T-helper 17 cell (primary cell): Measurements from ENCODE around the gene MYL9. TPM values are rescaled to one million over a fixed set of nuclear protein-coding genes. Genes with fewer than 3 reads are reported as not detected.

Source experiments
- ATAC-seq: fragments of 150-1000 bp; cut with Tn5 transposase; 2 replicates; pipeline ENCODE4 v1.10.0; 2021; ENCODE audit warnings: mild to moderate bottlenecking, moderate library complexity
- DNase-seq, 3 donors: peaks; one replicate each; pipeline versions ENCODE4 v3.0.0 to v3.0.0-alpha.2; 2020 to 2021
- H3K9me3 ChIP-seq: one replicate; pipeline ENCODE4 v1.7.0; 2013; ENCODE audit warnings: low read length, mild to moderate bottlenecking; ENCODE audit not compliant: control insufficient read depth, poor library complexity, severe bottlenecking
- H3K27ac Mint-ChIP-seq: one replicate; pipeline ENCODE4 v1.8.0; 2022; ENCODE audit warnings: mild to moderate bottlenecking, moderate library complexity, mixed read lengths
- H3K27me3 Mint-ChIP-seq: one replicate; pipeline ENCODE4 v1.8.0; 2022; ENCODE audit warnings: mixed read lengths
- H3K36me3 Mint-ChIP-seq: one replicate; pipeline ENCODE4 v1.8.0; 2022; ENCODE audit warnings: low read depth, mixed read lengths
- H3K4me1 Mint-ChIP-seq: one replicate; pipeline ENCODE4 v1.8.0; 2022; ENCODE audit warnings: mild to moderate bottlenecking, mixed read lengths
- H3K4me3 Mint-ChIP-seq: one replicate; pipeline ENCODE4 v1.8.0; 2022; ENCODE audit warnings: mild to moderate bottlenecking, moderate library complexity, mixed read lengths
- total RNA-seq, 4 donors: library from RNA in 2 of 4; stranded (reverse) in 2 of 4; gene quantifications; one replicate each; pipeline ENCODE4 v1.2.3 and lab custom pipeline; 2022 to 2026

Gene MYL9
- total RNA-seq, 2 donors from 2014 or later = 3.4 to 125 TPM

DNA sequence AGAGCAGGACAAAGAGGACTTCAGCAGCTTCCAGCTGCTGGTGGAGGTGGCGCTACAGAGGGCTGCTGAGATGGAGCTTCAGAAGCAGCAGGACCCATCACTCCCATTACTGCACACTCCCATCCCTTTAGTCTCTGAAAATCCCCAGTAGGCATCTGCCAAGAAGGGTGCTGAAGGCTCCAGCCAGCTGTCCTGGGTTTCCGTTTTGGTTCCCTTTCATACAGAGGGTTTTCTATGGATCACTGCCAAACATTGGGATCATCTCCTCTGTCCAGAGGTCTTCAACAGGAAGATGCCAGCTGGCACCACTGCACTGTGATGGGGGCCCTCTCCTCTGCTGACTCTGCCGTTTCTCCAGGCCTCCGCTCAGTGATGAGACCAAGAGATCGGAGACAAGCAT lies 50.0 kb downstream of the MYL9 start:
- Mint-ChIP-seq H3K36me3 (no peaks in the 10 kb centered on the region), H3K27ac (peak overlapping the region; percentile 87), H3K27me3 (no peaks in the 10 kb centered on the region), H3K4me1 (peaks cover 51% of the 10 kb centered on the region), H3K4me3 (no peak overlapping the region)
- ATAC-seq = no peak
- H3K9me3 ChIP-seq = no peaks in the 10 kb centered on the region
- no peak for DNase-seq

GRCh38 chr20:36591854-36592641 lies 50.7 kb downstream of the MYL9 start:
- H3K9me3 ChIP-seq = no peaks in the 10 kb centered on the region
- peaks cover 48% of the 10 kb centered on the region for H3K4me1 Mint-ChIP-seq
- no peaks in the 10 kb centered on the region for H3K36me3 Mint-ChIP-seq
- peak; percentile 28 to 53 (median 36) for DNase-seq
- H3K4me3 Mint-ChIP-seq = peak overlapping the region; percentile 63
- ATAC-seq = peak; percentile 61
- no peaks in the 10 kb centered on the region for H3K27me3 Mint-ChIP-seq
- peak overlapping the region; percentile 87 for H3K27ac Mint-ChIP-seq

GRCh38 chr20:36593347-36593929 lies 52.1 kb downstream of the MYL9 start:
- no peaks in the 10 kb centered on the region for H3K27me3 Mint-ChIP-seq
- no peak for DNase-seq
- H3K4me3 Mint-ChIP-seq = no peak overlapping the region
- H3K4me1 Mint-ChIP-seq = peaks cover 41% of the 10 kb centered on the region
- H3K36me3 Mint-ChIP-seq = no peaks in the 10 kb centered on the region
- H3K9me3 ChIP-seq = no peaks in the 10 kb centered on the region
- peak overlapping the region; percentile 87 for H3K27ac Mint-ChIP-seq
- no peak for ATAC-seq

GRCh38 chr20:36599912-36600345 lies 58.6 kb downstream of the MYL9 start:
- Mint-ChIP-seq H3K27me3 (no peaks in the 10 kb centered on the region), H3K36me3 (no peaks in the 10 kb centered on the region), H3K4me3 (no peak overlapping the region), H3K27ac (peak overlapping the region; percentile 67), H3K4me1 (peaks cover 18% of the 10 kb centered on the region)
- no peak for DNase-seq
- ATAC-seq = no peak
- H3K9me3 ChIP-seq = no peaks in the 10 kb centered on the region

Other genes with a start within 250 kb of the MYL9 start
- 10 to 100 TPM; 33.9 to 45.4 TPM for gene DLGAP4, start 235.2 kb upstream of the MYL9 start, total RNA-seq
- 10 to 100 TPM; 32.8 to 38.5 TPM for gene TGIF2, start 32.1 kb downstream of the MYL9 start, total RNA-seq
- gene RAB5IF, start 64.3 kb downstream of the MYL9 start, total RNA-seq = 10 to 100 TPM; 66.3 to 71.0 TPM
- 10 to 100 TPM; 31.4 to 46.8 TPM for gene SLA2, start 104.7 kb downstream of the MYL9 start, total RNA-seq
- 10 to 100 TPM; 25.5 to 26.0 TPM for gene NDRG3, start 204.6 kb downstream of the MYL9 start, total RNA-seq
- gene DSN1, start 232.2 kb downstream of the MYL9 start, total RNA-seq = 1 to 10 TPM; 9.0 to 9.7 TPM